Cerebellar cortex (tissue), 1 donor: Measurements from ENCODE around the gene S100A12.
A peak's percentile ranks its signal among the peaks of the same experiment; 100 is the strongest.

Source experiments
- DNase-seq: peaks from one replicate; pipeline ENCODE4 v3.0.0-alpha.2; 2015; ENCODE audit warnings: low spot score

The S100A12 gene

DNA sequence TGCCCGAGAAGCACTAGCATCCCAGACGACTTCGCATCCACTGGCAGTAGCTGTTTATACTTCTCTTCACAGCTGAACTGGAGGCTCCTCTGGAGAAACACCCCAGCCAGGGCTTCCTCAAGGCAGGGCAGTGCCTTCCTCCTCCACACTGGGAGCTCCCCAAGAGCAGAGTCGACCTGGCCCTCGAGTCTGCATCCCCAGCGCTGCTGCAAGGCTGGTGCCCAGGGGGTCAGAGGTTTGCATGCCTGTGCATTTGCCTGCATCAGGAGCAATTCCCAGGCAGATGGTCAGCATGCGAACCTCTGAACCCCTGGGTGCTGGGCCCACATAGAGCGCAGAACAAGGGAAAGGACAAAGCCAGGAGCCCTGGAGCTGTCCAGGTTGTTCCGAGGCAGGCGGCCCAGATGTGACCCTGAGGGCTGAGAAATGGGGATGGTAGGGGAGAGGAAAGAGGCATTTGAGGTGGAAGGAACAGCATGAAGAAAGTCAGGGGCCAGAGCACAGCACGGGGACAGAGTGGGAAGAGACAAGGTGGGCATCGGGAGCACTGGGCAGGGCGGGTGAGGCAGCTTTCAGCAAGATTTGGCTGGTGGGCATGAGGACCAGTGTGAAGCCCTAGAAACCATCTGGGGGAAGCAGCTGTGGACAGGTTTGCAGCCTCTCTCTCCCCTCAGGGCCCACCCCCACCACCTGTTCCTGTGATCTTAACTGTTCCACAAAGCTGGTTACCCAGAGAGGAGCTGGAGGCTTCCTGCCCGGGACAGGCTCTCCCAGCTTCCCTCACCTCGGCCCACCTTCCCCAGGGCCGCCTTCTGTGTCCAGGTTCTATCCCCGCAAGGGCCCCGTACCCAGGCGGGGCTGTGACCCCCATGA lies 21.9 kb upstream of the S100A12 start:
- no peak for DNase-seq

- no peak for DNase-seq
Measured at GRCh38 chr1:153396461-153396860, 21.0 kb upstream of the S100A12 start.

DNA sequence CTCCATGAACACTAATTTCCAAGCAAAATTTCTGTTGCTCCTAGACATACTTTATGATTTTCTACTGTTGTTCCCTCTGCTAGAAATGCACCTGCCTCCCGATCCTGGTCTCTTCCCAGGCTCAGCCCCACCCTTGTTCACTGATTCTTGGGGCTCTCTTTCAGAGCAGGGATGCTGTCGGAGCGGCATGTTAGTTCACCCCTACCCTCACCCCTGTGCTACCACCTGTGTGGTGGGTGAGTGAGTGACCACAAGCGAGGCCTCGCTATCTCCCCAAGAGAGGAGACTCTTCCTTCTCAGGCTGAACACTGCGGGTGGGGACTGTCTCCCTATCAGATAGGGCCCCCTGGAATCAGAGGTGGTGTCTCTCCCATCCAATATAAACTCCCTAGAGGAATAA lies 20.4 kb upstream of the S100A12 start:
- DNase-seq: no peak

DNA sequence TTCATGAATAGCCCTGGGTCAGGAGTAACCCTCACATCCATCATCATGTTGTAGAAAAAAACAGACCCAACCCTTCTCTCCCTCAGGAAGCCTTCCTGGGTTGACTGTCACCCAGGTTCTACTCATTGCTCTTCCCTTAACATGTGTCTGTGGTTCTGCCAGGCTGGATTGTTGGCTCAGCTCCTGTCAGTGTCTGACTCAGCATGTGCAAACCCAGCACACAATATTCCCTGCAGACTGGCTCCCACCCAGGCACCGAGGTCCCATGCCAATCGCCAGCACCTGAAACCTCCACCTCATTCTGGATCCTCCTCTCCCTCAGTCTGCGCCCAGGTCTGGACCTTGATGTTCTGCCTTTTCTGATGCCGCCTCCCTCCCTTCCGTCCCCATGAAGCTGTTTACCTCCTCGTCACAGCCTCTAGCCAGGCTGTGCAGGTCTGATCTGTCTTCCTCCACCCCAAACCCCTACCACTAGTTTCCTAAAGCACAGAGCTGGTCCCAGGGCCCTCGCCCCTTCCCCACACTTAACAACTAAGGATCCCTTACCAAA lies 19.8 kb upstream of the S100A12 start:
- DNase-seq: no peak

DNA sequence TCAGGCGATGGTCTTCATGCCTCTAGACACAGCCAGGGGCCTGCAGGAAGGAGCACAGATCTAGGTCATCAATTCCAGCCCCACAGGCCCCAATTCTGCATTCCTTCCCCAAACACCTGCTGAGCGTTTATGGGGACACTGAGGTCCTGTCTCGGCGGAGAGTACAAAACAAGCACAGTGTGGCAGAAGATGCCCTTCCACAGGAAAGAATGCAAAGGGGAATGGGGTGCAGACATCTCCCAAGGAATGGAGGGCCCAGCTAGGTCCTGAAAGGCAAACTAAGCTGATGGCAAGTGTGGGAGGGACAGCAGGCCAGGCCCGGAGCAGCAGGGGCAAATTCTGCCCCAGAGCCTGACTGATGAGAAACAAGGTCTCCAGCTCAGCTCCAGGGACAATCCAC lies 19.0 kb upstream of the S100A12 start:
- DNase-seq: no peak

DNA sequence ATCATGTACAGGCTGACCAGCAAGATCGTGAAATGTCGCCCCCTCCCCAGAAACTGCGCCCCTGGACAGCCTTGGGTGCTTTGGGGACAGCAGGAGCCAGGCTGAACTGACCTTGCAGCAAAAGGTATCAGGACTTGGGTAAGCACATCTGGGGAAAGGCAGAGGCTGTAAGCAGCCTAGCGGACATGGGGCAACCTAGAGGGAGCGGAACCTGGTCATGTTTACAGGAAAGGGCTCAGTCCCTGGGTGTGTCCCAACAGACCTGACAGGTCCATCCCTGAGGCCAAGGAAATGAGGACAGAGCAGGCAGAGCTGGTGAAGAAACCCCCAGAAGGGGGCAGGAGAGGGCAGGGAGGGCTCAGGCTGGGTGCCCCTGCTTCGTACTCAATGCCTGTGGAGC lies 18.5 kb upstream of the S100A12 start:
- DNase-seq: no peak

DNA sequence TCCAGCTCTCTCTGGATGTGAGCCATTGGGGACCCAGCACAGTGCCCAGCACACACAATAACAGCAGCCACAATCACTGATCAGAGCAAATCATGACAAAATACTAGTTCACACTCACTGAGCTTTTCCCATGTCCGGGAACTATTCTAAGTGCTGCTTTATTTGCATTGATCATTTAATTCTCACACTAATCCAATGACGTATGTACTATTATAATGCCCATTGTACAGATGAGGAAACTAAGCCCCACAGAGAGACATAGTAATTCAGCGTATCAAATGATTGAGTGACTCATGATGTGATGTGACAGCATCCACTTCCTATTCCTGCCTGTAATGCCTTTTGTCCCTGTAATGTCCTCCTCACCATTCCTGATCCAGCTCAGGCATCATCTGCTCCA lies 17.4 kb upstream of the S100A12 start:
- DNase-seq: no peak

DNA sequence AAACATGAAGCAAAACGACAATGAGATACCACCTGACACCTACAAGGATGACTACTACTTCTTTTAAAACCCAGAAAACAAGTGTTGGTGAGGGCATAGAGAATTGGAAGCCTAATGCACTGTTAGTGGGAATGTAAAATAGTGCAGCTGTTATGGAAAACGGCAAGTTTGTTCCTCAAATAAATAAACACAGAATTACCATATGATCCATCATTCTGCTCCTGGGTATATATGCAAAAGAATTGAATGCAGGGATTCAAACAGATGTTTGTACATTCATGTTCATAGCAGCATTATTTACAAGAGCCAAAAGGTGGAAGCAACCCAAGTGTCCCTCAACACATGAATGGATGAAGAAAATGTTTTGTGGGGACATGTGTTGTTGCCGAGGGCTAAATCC lies 16.8 kb upstream of the S100A12 start:
- DNase-seq: no peak

GRCh38 chr1:153390938-153391710 lies 15.7 kb upstream of the S100A12 start, which contains the start of gene S100A8:
S100A8 (minus strand) TSS chr1:153391073; CDS start chr1:153390535, 538 bp downstream.
- no peak for DNase-seq

- DNase-seq: no peak
Measured at GRCh38 chr1:153389973-153390879, 14.8 kb upstream of the S100A12 start.

GRCh38 chr1:153389401-153389800 lies 14.0 kb upstream of the S100A12 start:
- DNase-seq: no peak

DNA sequence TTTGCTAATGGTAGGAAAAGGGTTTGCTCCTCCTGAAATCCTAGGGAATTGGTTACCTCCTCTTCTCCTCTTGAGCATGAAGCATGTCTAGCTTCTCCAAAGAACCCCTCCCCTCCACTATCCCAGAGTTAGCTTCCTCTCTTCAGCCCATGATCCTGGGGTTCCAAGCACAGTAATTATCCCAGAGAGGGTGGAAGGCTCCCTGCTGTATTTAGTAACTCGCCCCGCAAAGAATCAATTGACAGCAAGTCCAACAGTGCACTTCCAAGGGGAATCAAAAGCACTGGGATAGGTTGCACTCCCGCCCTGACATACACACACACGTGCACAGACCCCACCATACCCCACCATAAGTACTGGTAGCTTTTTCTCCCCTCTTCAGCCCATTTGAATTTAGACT lies 12.4 kb upstream of the S100A12 start:
- no peak for DNase-seq

DNA sequence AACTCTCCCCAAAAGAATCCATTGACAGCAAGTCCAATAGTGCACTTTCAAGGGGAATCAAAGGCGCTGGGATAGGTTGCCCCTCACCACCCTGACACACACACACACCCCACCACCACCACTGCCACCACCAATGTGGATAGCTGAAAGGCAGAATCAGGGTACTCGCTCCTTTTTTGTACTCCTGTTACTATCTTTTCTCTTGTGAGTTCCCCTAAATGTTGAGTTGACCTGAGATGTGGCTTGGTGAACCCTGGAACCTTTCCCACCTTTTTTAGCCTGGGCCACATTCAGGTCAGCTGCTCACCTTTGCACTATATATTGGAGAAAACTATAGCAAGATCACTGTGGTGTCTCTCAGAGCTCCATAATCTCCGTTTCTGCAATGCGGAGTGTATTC lies 11.6 kb upstream of the S100A12 start:
- no peak for DNase-seq

DNA sequence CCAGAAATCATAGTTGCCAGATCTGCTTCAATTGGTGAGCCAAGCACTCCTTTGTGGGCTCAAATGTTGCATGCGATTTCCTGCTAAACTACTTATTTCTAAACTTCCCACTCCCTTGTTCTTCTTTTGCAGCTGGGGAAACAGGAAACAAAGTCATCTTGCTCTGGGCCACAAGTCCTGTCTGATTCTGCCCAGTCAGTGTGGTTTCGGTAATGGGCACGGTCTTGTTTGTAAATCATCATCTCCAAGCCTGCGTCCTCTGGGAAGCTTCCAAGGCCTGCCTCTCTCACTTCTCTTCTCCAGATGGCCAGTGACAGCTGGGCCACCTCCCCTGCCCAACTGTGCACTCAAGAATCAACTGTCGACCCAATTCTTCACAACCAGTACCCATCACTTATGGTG lies 11.1 kb upstream of the S100A12 start:
- peak; percentile 4 for DNase-seq

GRCh38 chr1:153384958-153385580 lies 9.6 kb upstream of the S100A12 start:
- DNase-seq: no peak

- no peak for DNase-seq
Measured at GRCh38 chr1:153380711-153381110, 5.3 kb upstream of the S100A12 start.

GRCh38 chr1:153379591-153379990 lies 4.2 kb upstream of the S100A12 start:
- DNase-seq: no peak

DNA sequence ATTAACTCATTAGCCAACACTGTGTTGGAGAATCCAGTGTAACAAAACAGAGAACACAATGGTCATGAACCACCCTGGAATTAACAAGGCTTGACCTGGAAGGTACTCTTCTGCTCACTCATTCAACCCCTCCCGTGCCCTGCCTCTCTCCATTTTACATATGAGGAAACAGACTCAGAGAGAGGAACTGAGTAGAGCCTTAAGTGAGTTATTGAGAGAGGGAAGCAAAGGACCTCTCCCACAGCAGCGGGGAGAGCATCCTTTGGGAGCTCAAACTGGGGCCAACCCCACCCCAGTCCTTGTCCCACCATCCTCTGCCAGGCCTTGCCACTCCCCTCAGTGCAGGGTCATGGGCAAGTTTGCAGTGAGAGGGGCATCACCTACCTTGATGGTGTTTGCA lies 1.4 kb downstream of the S100A12 start:
- no peak for DNase-seq

GRCh38 chr1:153372571-153372970 lies 2.9 kb downstream of the S100A12 start:
- no peak for DNase-seq

GRCh38 chr1:153371231-153371630 lies 4.2 kb downstream of the S100A12 start:
- no peak for DNase-seq

- DNase-seq: no peak
Measured at GRCh38 chr1:153370146-153370545, 5.3 kb downstream of the S100A12 start.
